GM19455 (cell line): ENCODE data around the gene EXD3.
"Not testable (repeated sequence)": the region's sequence is repeated elsewhere in the genome, so short reads cannot be mapped to it uniquely, and the experiment has no call there.

ENCODE experiments used
- ATAC-seq: cut with Tn5 transposase; IDR thresholded peaks from one replicate; pipeline ENCODE4 v1.9.1; 2021; ENCODE audit not compliant: unreplicated experiment

EXD3 gene

GRCh38 chr9:137411645-137412380, 11.1 kb downstream of the EXD3 start:
- no peak for ATAC-seq

GRCh38 chr9:137411260-137411644, 11.7 kb downstream of the EXD3 start:
- no peak for ATAC-seq

- no peak for ATAC-seq
These were observed 12.1 kb downstream of the EXD3 start for GRCh38 chr9:137410891-137411249.

- not testable (repeated sequence) for ATAC-seq
These were observed 12.6 kb downstream of the EXD3 start for GRCh38 chr9:137410236-137410890.

GRCh38 chr9:137409515-137409914, 13.4 kb downstream of the EXD3 start:
- ATAC-seq: no peak

GRCh38 chr9:137408651-137409405, 14.1 kb downstream of the EXD3 start:
- no peak for ATAC-seq

GRCh38 chr9:137407590-137408300, 15.2 kb downstream of the EXD3 start:
- no peak for ATAC-seq

- no peak for ATAC-seq
These were observed 15.9 kb downstream of the EXD3 start for GRCh38 chr9:137406876-137407589.

GRCh38 chr9:137406085-137406760, 16.7 kb downstream of the EXD3 start:
- ATAC-seq: no peak

GRCh38 chr9:137405677-137406081, 17.3 kb downstream of the EXD3 start:
- ATAC-seq: no peak

- ATAC-seq: no peak
These were observed 17.9 kb downstream of the EXD3 start for GRCh38 chr9:137404961-137405567.

GRCh38 chr9:137403269-137403668, 19.7 kb downstream of the EXD3 start:
- ATAC-seq: no peak

GRCh38 chr9:137402746-137403145, 20.2 kb downstream of the EXD3 start:
- ATAC-seq: no peak

GRCh38 chr9:137398561-137399468, 24.1 kb downstream of the EXD3 start:
- ATAC-seq: no peak

GRCh38 chr9:137397675-137398423, 25.1 kb downstream of the EXD3 start:
- no peak for ATAC-seq

GRCh38 chr9:137396634-137397367, 26.2 kb downstream of the EXD3 start:
- ATAC-seq: no peak

- ATAC-seq: no peak
These were observed 26.7 kb downstream of the EXD3 start for GRCh38 chr9:137396227-137396626.
